Stomach smooth muscle (tissue), 2 donors: Measurements from ENCODE around the gene ASB4.

Experiments used
- H3K27ac ChIP-seq: one replicate; pipeline ENCODE4 v1.7.0; 2013; ENCODE audit warnings: mild to moderate bottlenecking, low read length, inconsistent platforms
- H3K27me3 ChIP-seq, 2 donors: one replicate each; pipeline ENCODE4 v1.7.0; 2013; ENCODE audit warnings: low read length in 2 of 2; ENCODE audit not compliant: insufficient read depth in 2 of 2, control insufficient read depth in 1 of 2
- H3K36me3 ChIP-seq, 2 donors: one replicate each; pipeline ENCODE4 v1.7.0; 2013; ENCODE audit warnings: low read length in 2 of 2; ENCODE audit not compliant: control insufficient read depth in 2 of 2, insufficient read depth in 2 of 2
- H3K4me1 ChIP-seq: one replicate; pipeline ENCODE4 v1.7.0; 2013; ENCODE audit warnings: low read length; ENCODE audit not compliant: control insufficient read depth, insufficient read depth
- H3K4me3 ChIP-seq, 2 donors: one replicate each; pipeline ENCODE4 v1.7.0; 2013; ENCODE audit warnings: low read length in 2 of 2
- H3K9ac ChIP-seq, 2 donors: one replicate each; pipeline ENCODE4 v1.7.0; 2013; ENCODE audit warnings: low read length in 2 of 2, mild to moderate bottlenecking in 1 of 2
- H3K9me3 ChIP-seq, 2 donors: one replicate each; pipeline ENCODE4 v1.7.0; 2013; ENCODE audit warnings: low read length in 2 of 2; ENCODE audit not compliant: control insufficient read depth in 2 of 2
- donor health status: healthy.
- donor health status: Pancreatic carcinoma.

ASB4 gene

DNA sequence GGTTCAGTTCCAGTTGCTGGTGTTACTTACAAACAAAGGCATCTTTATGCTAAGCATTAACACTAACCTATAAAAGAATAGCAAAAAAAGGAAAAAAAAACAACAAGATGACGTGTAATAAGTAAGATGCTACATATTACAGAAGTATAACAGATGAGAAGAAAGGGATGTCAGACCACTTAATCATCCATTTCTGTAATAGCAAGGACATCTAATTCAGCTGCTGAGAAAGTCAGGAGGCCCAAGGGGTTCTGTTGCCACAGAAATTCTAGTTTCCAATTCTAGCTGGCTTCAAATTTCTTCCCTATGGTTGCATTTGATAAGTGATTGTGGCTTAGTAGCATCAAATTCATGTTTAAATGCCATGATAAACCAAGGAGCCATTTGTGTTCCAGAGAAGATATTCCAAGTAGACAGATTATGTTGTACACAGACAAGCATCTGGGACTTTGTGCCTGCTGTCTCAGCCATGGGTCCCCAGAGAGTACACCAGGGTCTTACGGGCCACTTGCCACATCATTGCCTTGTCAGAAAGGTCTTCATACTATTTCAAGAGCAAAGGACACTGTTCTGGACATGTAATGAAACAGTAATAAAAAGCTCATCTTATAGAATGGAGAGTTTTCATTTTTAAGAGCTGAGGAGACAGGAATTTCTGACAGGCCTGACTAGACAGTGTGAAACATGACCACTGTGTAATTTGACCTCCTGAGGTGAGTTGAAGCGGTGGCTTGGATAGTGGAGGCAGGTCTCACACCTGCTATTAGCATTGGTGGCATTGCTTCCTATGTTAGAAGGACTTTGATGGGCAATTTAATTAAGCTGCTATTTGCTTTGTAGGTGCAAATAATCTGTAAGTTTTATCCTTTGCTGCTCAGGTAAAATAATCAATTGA is 4.2 kb upstream of the ASB4 start:
- no peaks in the 10 kb centered on the region for H3K9me3 ChIP-seq
- H3K4me3 ChIP-seq: no peak overlapping the region
- no peak overlapping the region for H3K27ac ChIP-seq
- H3K4me1 ChIP-seq: no peaks in the 10 kb centered on the region
- no peaks in the 10 kb centered on the region for H3K27me3 ChIP-seq
- no peak overlapping the region for H3K9ac ChIP-seq
- no peaks in the 10 kb centered on the region for H3K36me3 ChIP-seq

DNA sequence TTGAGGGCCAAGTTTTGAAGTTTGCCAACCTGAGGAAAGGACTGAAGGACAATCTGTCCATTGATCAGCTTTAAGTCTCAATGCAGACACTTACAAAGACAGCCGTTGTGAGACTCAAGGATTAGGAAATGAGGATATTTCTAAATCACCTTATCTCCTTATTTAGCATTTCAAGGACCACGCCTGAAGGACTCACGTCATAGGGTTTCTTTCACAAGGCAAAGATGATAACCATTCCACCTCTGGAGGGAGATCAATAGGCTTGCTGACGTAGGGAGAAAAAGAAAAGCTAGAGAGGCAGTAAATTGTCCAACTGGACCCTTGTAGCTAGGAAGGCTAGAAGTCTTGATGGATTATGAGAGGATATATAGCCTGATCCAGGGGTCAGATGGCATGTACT is 3.3 kb upstream of the ASB4 start:
- Histone ChIP-seq H3K27me3 (no peaks in the 10 kb centered on the region), H3K4me1 (no peaks in the 10 kb centered on the region), H3K36me3 (no peaks in the 10 kb centered on the region), H3K9me3 (no peaks in the 10 kb centered on the region), H3K9ac (no peak overlapping the region), H3K27ac (no peak overlapping the region), H3K4me3 (no peak overlapping the region)

DNA sequence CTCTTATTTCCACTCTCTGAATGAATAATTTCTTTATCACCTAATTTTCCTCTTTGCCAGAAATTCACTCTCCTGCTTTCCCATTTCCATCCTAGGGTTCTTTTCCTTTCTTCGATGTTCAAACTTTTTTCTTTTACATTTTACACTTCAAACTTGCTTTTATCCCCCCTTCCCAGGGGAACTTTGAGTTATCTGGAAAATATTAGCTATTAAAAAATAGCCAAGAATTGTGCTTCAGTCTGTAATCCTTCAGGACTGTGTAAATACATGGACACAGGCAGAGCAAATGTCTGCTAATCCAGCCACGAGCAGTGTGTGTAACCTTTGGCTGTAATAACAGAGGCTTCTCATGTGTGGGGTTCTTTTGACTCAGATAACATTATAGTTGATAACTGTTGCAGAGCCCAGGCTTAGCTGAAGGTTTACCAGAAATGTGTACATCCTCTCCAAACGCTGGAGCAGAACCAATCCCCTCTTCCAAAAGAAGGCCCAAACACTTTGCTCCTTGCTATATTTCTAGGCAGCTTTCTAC is 4.6 kb downstream of the ASB4 start:
- no peak overlapping the region for H3K9ac ChIP-seq
- H3K27ac ChIP-seq: no peak overlapping the region
- no peak overlapping the region for H3K4me3 ChIP-seq
- H3K27me3 ChIP-seq: peaks cover 0 to 2% of the 10 kb centered on the region in 2 donors
- no peaks in the 10 kb centered on the region for H3K4me1 ChIP-seq
- H3K9me3 ChIP-seq: no peaks in the 10 kb centered on the region
- no peaks in the 10 kb centered on the region for H3K36me3 ChIP-seq

DNA sequence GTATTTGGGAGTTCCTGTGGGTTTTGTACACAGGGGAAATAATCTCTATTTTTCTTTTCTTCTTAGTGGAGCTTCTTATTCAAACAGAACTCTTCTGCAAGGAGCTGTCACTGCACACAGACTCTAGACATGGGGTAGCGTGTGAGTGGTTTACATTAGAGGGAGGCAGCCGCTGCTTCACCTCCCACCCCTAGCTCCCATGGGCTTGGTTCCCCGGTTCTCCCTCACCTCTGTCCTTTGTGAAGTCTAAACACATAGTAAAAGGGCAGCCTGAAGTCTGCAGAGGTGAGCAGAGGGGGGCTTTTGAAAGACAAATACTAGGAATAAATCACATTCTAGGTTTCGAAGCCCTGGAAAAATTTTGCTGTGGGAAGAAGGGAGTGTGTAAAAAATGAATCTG is 5.5 kb downstream of the ASB4 start:
- no peak overlapping the region for H3K27ac ChIP-seq
- no peak overlapping the region for H3K4me3 ChIP-seq
- peaks cover 0 to 2% of the 10 kb centered on the region in 2 donors for H3K27me3 ChIP-seq
- no peaks in the 10 kb centered on the region for H3K36me3 ChIP-seq
- H3K9ac ChIP-seq: no peak overlapping the region
- H3K9me3 ChIP-seq: no peaks in the 10 kb centered on the region
- no peaks in the 10 kb centered on the region for H3K4me1 ChIP-seq

DNA sequence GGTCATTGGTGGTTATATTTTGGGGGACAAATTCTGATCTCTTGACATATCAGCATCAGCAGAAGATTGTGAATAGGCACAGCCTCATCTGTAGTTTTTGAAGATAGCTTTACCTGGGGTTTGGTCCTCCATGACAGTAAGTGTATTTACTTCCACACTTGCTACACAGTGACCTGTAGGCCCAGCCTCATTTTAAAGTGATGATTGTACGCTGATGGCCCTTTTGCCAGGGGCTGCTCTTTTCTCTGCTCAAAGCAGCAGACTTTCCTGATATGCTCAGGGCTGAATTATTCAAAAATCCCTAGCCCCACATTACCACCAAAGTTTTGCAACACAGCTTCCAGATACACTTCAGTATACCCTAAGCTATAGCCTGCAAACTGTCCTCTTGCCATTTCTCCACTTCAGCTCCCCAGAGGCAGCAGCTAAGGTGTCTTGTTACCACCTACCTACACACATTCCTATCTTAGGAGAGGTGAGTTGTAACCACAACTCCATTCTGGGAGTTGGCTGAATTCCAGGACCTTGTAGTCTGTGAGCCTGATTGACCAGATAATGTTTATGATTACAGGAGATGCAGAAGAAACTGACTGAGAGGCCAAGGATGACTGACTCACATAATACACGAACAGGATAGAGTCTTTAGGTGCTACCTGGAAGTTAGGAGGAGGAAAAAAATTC is 6.0 kb downstream of the ASB4 start:
- no peak overlapping the region for H3K4me3 ChIP-seq
- peaks cover 0 to 2% of the 10 kb centered on the region in 2 donors for H3K27me3 ChIP-seq
- H3K36me3 ChIP-seq: no peaks in the 10 kb centered on the region
- no peak overlapping the region for H3K27ac ChIP-seq
- no peaks in the 10 kb centered on the region for H3K9me3 ChIP-seq
- no peak overlapping the region for H3K9ac ChIP-seq
- H3K4me1 ChIP-seq: no peaks in the 10 kb centered on the region

DNA sequence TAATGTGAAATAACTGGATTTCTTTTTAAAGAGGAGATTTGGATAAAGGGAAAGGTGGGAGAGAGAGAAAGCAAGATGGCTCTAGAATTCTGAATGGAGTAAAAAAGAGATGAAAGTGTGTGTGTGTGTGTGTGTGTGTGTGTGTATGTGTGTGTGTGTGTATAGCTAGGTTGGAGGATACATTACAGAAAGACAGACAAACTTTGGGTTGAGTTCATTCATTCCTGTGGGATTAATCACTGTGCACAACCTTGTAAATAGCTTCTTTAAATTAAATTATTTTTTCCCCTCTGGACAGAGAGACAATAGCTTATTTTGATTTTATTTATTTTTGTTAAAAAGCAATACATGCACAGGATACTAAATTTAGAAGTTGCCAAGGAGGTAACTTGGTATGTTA is 7.5 kb downstream of the ASB4 start:
- Histone ChIP-seq H3K27ac (no peak overlapping the region), H3K9ac (no peak overlapping the region), H3K9me3 (no peaks in the 10 kb centered on the region), H3K27me3 (peaks cover 0 to 2% of the 10 kb centered on the region in 2 donors), H3K36me3 (no peaks in the 10 kb centered on the region), H3K4me1 (no peaks in the 10 kb centered on the region), H3K4me3 (no peak overlapping the region)

DNA sequence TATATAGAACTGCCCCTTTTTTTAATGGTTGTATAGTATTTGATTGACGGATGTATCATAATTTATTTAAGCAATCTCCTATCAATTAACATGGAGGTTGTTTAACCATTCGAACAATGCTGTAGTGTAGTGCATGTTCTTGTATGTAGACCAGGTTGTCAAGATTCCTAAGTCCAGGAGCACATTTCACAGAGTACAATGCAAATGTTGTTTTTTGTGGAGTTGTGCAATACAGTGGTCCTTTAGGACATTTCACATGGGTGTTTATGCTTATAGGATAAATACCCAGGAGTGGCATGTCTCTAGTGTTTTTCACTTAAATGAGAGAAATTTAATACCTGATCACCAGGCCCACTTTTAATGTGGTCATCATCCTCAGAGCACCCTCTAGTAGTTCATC is 8.1 kb downstream of the ASB4 start:
- H3K4me3 ChIP-seq: no peak overlapping the region
- H3K9ac ChIP-seq: no peak overlapping the region
- H3K27ac ChIP-seq: no peak overlapping the region
- H3K36me3 ChIP-seq: no peaks in the 10 kb centered on the region
- H3K9me3 ChIP-seq: no peaks in the 10 kb centered on the region
- no peaks in the 10 kb centered on the region for H3K4me1 ChIP-seq
- H3K27me3 ChIP-seq: peaks cover 0 to 2% of the 10 kb centered on the region in 2 donors

DNA sequence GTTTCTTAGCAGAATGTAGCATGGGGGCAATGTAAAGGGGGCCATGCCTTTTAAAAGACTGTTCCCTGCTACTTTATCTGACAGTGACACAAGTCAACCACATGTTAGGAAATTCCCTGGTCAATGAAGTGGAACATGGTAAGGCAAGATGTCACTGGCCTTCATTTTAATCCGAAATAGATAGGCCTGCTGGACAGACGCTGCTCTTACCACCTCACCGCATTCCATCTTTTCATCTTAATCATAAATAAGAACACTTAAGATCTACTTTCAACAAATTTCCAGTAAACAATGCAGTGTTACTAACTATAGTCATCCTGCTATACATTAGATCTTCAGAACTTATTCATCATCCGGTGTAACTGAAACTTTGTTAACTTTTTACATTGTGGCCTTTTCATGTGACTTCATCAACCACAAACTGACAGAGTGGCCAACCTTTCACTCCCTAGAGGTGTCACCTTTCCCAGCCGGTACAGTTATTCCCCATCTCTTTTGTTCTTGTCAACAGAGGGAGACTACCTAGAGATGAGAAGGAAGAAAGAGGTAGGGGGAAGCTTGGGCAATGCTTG is 15.6 kb downstream of the ASB4 start:
- no peak overlapping the region for H3K9ac ChIP-seq
- H3K4me1 ChIP-seq: no peaks in the 10 kb centered on the region
- H3K9me3 ChIP-seq: no peaks in the 10 kb centered on the region
- H3K27me3 ChIP-seq: no peaks in the 10 kb centered on the region
- H3K4me3 ChIP-seq: no peak overlapping the region
- H3K27ac ChIP-seq: no peak overlapping the region
- H3K36me3 ChIP-seq: no peaks in the 10 kb centered on the region

DNA sequence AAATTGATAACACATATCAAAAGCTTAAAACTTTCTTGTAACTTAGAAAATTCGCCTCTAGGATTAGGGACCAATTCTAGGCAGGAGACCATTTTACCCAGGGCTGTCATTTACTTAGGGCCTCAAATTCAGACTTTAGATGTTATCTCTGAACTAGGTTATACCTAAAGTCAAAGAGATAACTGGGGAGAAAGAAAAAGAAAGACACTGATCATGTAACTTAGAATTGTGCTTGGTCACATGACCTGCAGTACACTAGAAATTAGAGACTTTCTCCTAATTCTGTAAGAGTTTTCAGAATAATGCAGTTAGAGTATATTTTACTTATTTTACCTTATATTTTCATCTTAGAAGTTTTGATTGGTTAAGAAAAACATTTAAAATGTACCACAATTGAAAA is 16.7 kb downstream of the ASB4 start:
- H3K4me3 ChIP-seq: no peak overlapping the region
- H3K9me3 ChIP-seq: no peaks in the 10 kb centered on the region
- H3K4me1 ChIP-seq: no peaks in the 10 kb centered on the region
- H3K27ac ChIP-seq: no peak overlapping the region
- H3K36me3 ChIP-seq: no peaks in the 10 kb centered on the region
- no peaks in the 10 kb centered on the region for H3K27me3 ChIP-seq
- no peak overlapping the region for H3K9ac ChIP-seq

DNA sequence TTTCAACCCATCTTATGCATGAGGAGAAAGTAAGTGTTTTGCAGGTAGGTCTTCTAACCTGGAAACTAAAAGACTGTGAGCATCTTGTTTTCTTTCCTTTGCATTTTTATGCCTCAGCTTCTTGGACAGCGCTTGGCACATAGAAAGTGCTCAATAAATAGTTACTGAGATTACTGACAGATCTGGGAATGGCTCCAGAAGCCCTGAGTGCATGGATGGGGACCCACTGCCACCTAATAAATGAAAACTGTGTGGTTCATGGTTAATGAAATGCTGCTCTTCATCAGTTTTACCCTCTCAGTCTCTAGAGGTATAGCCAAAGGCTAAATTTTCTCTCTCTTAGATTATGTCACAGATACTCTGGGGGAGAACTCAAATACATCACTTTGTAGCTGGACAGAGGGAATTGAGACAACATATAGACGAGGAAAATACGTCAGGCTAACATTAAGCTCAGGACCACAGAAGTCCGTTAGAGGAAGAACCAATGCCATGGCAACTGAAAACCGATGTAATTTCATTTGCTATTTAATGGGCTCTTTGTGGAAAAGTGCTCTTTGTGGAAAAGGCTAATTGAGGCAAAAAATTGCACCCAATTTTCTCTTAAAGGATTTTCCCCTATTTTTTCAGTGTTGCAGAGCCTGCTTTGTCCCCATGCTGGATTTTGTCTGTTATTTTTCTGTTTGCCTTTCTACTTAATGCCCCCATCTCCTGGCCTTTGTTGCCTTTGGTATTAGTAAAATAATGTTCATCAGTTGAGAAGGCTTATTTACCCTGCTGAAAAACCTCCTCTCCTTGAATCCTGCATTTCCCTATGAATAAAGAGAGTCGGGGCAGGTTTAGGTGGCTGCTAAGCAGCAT is 17.8 kb downstream of the ASB4 start:
- H3K27me3 ChIP-seq: no peaks in the 10 kb centered on the region
- H3K4me3 ChIP-seq: no peak overlapping the region
- no peak overlapping the region for H3K9ac ChIP-seq
- H3K9me3 ChIP-seq: no peaks in the 10 kb centered on the region
- H3K4me1 ChIP-seq: no peaks in the 10 kb centered on the region
- H3K27ac ChIP-seq: no peak overlapping the region
- H3K36me3 ChIP-seq: no peaks in the 10 kb centered on the region
